K562 (cell line): ENCODE measurements around the gene GIMAP8. TPM values are rescaled to one million over a fixed set of nuclear protein-coding genes. Genes with fewer than 3 reads are reported as not detected.

ENCODE experiments used
- CBX5 ChIP-seq: IDR thresholded peaks from 2 replicates; pipeline ENCODE4 v1.6.1; 2014; ENCODE audit warnings: low read depth, borderline replicate concordance
- ETS1 ChIP-seq: conservative IDR thresholded peaks from 2 replicates; pipeline ENCODE4 v1.6.1; 2011; ENCODE audit warnings: low read depth, mild to moderate bottlenecking, low read length; ENCODE audit not compliant: control insufficient read depth
- ETV1 ChIP-seq: fragments of 450-650 bp; conservative IDR thresholded peaks from 2 replicates; pipeline ENCODE4 v1.6.1; 2016; ENCODE audit warnings: missing genetic modification characterization, control low read depth, low read depth, missing compliant biosample characterization
- FOXA1 ChIP-seq: fragments of 450-650 bp; IDR thresholded peaks from 2 replicates; pipeline ENCODE4 v1.6.1; 2016; ENCODE audit warnings: mild to moderate bottlenecking, borderline replicate concordance
- HDGF ChIP-seq: fragments of 450-650 bp; IDR thresholded peaks from 2 replicates; pipeline ENCODE4 v1.6.1; 2016
- HIVEP1 ChIP-seq: fragments of 250-450 bp; sonication (Bioruptor Pico); IDR thresholded peaks from 2 replicates; pipeline ENCODE4 v1.4.0; 2020; ENCODE audit warnings: mild to moderate bottlenecking
- MTF1 ChIP-seq: fragments of 250-450 bp; sonication (Bioruptor Pico); IDR thresholded peaks from 2 replicates; pipeline ENCODE4 v1.9.0; 2021; ENCODE audit warnings: moderate library complexity, mild to moderate bottlenecking, inconsistent platforms, borderline replicate concordance
- NFYB ChIP-seq: IDR thresholded peaks from 2 replicates; pipeline ENCODE4 v1.6.1; 2011; ENCODE audit warnings: mild to moderate bottlenecking, moderate library complexity; ENCODE audit not compliant: insufficient read length; ENCODE audit errors: extremely low read depth
- PRPF4 ChIP-seq: fragments of 200-400 bp; formaldehyde crosslinking; IDR thresholded peaks from one replicate; pipeline ENCODE4 v1.6.1; 2017; ENCODE audit warnings: low read length, low read depth, mild to moderate bottlenecking; ENCODE audit not compliant: insufficient read depth, poor library complexity, severe bottlenecking
- SETDB1 ChIP-seq: IDR thresholded peaks from one replicate; pipeline ENCODE4 v1.6.1; 2012; ENCODE audit warnings: low read length, control low read depth, inconsistent platforms
- SIN3B ChIP-seq: fragments of 450-650 bp; IDR thresholded peaks from 2 replicates; pipeline ENCODE4 v1.6.1; 2017; ENCODE audit warnings: low read depth, mild to moderate bottlenecking, moderate library complexity
- SPI1 ChIP-seq: IDR thresholded peaks from 2 replicates; pipeline ENCODE4 v1.6.1; 2011; ENCODE audit warnings: low read depth, low read length, control low read depth, borderline replicate concordance
- USF2 ChIP-seq: sonication (generic); formaldehyde crosslinking; IDR thresholded peaks from 2 replicates; pipeline ENCODE4 v1.5.0; 2020; ENCODE audit warnings: missing genetic modification reagents
- XRCC4 ChIP-seq: IDR thresholded peaks from one replicate; pipeline ENCODE4 v1.6.1; 2011; ENCODE audit not compliant: insufficient read depth, insufficient read length; ENCODE audit errors: extremely low read depth
- ZBTB2 ChIP-seq: fragments of 450-650 bp; IDR thresholded peaks from 2 replicates; pipeline ENCODE4 v1.6.1; 2016; ENCODE audit warnings: antibody characterized with exemption
- ZEB2 ChIP-seq: fragments of 450-650 bp; IDR thresholded peaks from 2 replicates; pipeline ENCODE4 v1.6.1; 2016
- ZNF253 ChIP-seq: fragments of 250-450 bp; sonication (Bioruptor Pico); conservative IDR thresholded peaks from 2 replicates; pipeline ENCODE4 v1.6.1; 2021; ENCODE audit warnings: mild to moderate bottlenecking
- ZNF324 ChIP-seq: fragments of 250-450 bp; sonication (Bioruptor Pico); IDR thresholded peaks from 2 replicates; pipeline ENCODE4 v1.4.0; 2020; ENCODE audit warnings: mild to moderate bottlenecking
- polyA plus RNA-seq, 8 experiments: library from polyadenylated mRNA; depleted of rRNA in 4 of 8; stranded (reverse) in 5 of 8; unstranded in 3 of 8; fragments of >200 nt; fragmentation: Nextera tagmentation in 2 of 8; fragmentation: Illumina TruSeq in 1 of 8; extraction: Ambion mirVana in 2 of 8; extraction: Trizol in 1 of 8; gene quantifications; 2 replicates each; pipeline versions ENCODE4 v1.2.1 to v1.2.3, GENCODE V29; 2011 to 2014; ENCODE audit warnings: inconsistent platforms in 1 of 8, missing spikeins in 1 of 8
- total RNA-seq, 7 experiments: library from RNA; depleted of rRNA in 6 of 7; stranded (reverse); fragments of >200 nt in 6 of 7; fragmentation: Illumina TruSeq in 2 of 7; extraction: Trizol in 2 of 7; gene quantifications; 2 replicates each; pipeline versions ENCODE4 v1.2.1 to v1.2.3, GENCODE V29; 2011 to 2021; ENCODE audit warnings: low replicate concordance in 1 of 7
- TF ChIP-seq, protein P1 (sequence below): fragments of 450-650 bp; IDR thresholded peaks from 2 replicates; pipeline ENCODE4 v1.7.1; 2018; ENCODE audit warnings: mild to moderate bottlenecking, low read depth; ENCODE audit not compliant: partially characterized antibody
- TF ChIP-seq, protein P2 (sequence below): fragments of 250-450 bp; sonication (Bioruptor Pico); IDR thresholded peaks from 2 replicates; pipeline ENCODE4 v1.5.0; 2020; ENCODE audit warnings: mild to moderate bottlenecking, borderline replicate concordance

The GIMAP8 gene
- total and polyA plus RNA-seq, 9 of the 15 experiments (the other 6 are each of a cell fraction or from before 2014, with no cell fraction given) = not detected

GRCh38 chr7:150404172-150404804, 46.1 kb upstream of the GIMAP8 start (continued):
- TF ChIP-seq SIN3B = no peak
- no peak for TF ChIP-seq SETDB1
- TF ChIP-seq HDGF = no peak; the same call in 1 of the 2 replicates
- TF ChIP-seq ZNF324 = no peak
- TF ChIP-seq FOXA1 = no peak
- no peak for TF ChIP-seq ZNF253
- no peak; the same call in 1 of the 2 replicates for TF ChIP-seq ETV1 (tag)
- TF ChIP-seq MTF1 (CRISPR knock-in tag) = no peak
- no peak for TF ChIP-seq ZEB2
- TF ChIP-seq, protein P1, sequence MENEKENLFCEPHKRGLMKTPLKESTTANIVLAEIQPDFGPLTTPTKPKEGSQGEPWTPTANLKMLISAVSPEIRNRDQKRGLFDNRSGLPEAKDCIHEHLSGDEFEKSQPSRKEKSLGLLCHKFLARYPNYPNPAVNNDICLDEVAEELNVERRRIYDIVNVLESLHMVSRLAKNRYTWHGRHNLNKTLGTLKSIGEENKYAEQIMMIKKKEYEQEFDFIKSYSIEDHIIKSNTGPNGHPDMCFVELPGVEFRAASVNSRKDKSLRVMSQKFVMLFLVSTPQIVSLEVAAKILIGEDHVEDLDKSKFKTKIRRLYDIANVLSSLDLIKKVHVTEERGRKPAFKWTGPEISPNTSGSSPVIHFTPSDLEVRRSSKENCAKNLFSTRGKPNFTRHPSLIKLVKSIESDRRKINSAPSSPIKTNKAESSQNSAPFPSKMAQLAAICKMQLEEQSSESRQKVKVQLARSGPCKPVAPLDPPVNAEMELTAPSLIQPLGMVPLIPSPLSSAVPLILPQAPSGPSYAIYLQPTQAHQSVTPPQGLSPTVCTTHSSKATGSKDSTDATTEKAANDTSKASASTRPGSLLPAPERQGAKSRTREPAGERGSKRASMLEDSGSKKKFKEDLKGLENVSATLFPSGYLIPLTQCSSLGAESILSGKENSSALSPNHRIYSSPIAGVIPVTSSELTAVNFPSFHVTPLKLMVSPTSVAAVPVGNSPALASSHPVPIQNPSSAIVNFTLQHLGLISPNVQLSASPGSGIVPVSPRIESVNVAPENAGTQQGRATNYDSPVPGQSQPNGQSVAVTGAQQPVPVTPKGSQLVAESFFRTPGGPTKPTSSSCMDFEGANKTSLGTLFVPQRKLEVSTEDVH = no peak
- no peak for TF ChIP-seq PRPF4
- no peak for TF ChIP-seq ETS1
- TF ChIP-seq ZBTB2 = peak; percentile 68; the same call in 1 of the 2 replicates
- TF ChIP-seq SPI1 = 0 out of 2 replicates have a peak, but pooled peaks have one; percentile 28
- no peak for TF ChIP-seq CBX5
- TF ChIP-seq, protein P2, sequence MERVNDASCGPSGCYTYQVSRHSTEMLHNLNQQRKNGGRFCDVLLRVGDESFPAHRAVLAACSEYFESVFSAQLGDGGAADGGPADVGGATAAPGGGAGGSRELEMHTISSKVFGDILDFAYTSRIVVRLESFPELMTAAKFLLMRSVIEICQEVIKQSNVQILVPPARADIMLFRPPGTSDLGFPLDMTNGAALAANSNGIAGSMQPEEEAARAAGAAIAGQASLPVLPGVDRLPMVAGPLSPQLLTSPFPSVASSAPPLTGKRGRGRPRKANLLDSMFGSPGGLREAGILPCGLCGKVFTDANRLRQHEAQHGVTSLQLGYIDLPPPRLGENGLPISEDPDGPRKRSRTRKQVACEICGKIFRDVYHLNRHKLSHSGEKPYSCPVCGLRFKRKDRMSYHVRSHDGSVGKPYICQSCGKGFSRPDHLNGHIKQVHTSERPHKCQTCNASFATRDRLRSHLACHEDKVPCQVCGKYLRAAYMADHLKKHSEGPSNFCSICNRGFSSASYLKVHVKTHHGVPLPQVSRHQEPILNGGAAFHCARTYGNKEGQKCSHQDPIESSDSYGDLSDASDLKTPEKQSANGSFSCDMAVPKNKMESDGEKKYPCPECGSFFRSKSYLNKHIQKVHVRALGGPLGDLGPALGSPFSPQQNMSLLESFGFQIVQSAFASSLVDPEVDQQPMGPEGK (CRISPR knock-in tag) = peak; percentile 77; the same call in 1 of the 2 replicates
- TF ChIP-seq USF2 (CRISPR knock-in tag) = no peak
- TF ChIP-seq XRCC4 = no peak
- no peak for TF ChIP-seq NFYB
- no peak for TF ChIP-seq HIVEP1
